Uterus (tissue), 2 donors: ENCODE results near the gene METTL25.

Source experiments
- CTCF ChIP-seq, 4 experiments: fragments of 200-600 bp in 2 of 4; fragments of 450-650 bp in 2 of 4; sonication (generic) in 2 of 4; IDR thresholded peaks; one replicate each; pipeline ENCODE4 v1.5.1; 2016 to 2019; ENCODE audit warnings: antibody characterized with exemption in 4 of 4, mild to moderate bottlenecking in 2 of 4, moderate library complexity in 1 of 4
- POLR2A ChIP-seq, 2 donors: fragments of 450-650 bp; IDR thresholded peaks; one replicate each; pipeline ENCODE4 v1.6.1; 2016; ENCODE audit warnings: antibody characterized with exemption in 2 of 2, mild to moderate bottlenecking in 1 of 2, moderate library complexity in 1 of 2

- TF ChIP-seq CTCF (IDR thresholded peaks at IDR 0.05) (no peak), POLR2A (IDR thresholded peaks at IDR 0.05) (no peak)
Observed at GRCh38 chr12:82438356-82438755, 80.0 kb downstream of the METTL25 start.
